Fibroblast of lung (primary cell): ENCODE data around the gene CYB561. TPM values are rescaled to one million over a fixed set of nuclear protein-coding genes. Genes with fewer than 3 reads are reported as not detected.

Experiments
- DNase-seq, 2 donors: peaks; one replicate each; pipeline versions ENCODE4 v3.0.0 to v3.0.0-alpha.2; 2010; ENCODE audit warnings: low read depth in 2 of 2
- H2AFZ ChIP-seq: 2 replicates; pipeline ENCODE4 v1.5.1; 2012; ENCODE audit warnings: low read length, control low read depth, inconsistent platforms
- H3K27ac ChIP-seq: 2 replicates; pipeline ENCODE4 v1.5.1; 2011; ENCODE audit warnings: low read length, control low read depth; ENCODE audit not compliant: insufficient read depth
- H3K27me3 ChIP-seq: 2 replicates; pipeline ENCODE4 v1.5.1; 2011; ENCODE audit warnings: mild to moderate bottlenecking, low read length; ENCODE audit not compliant: control insufficient read depth, insufficient read depth
- H3K36me3 ChIP-seq: 2 replicates; pipeline ENCODE4 v1.5.1; 2011; ENCODE audit warnings: low read length; ENCODE audit not compliant: control insufficient read depth, insufficient read depth
- H3K4me1 ChIP-seq: 2 replicates; pipeline ENCODE4 v1.5.1; 2011; ENCODE audit warnings: low read length; ENCODE audit not compliant: control insufficient read depth, insufficient read depth; ENCODE audit errors: extremely low read depth
- H3K4me2 ChIP-seq: 2 replicates; pipeline ENCODE4 v1.5.1; 2011; ENCODE audit warnings: low read length, control low read depth; ENCODE audit not compliant: insufficient read depth; ENCODE audit errors: extremely low read depth
- H3K4me3 ChIP-seq, 4 experiments: fragments of 200-600 bp in 1 of 4; sonication (generic) in 1 of 4; replicated peaks in 1 of 4; 2 replicates each; pipeline ENCODE4 v1.5.1; 2011 to 2016; ENCODE audit warnings: low read length in 4 of 4, low read depth in 3 of 4, mild to moderate bottlenecking in 3 of 4, control low read depth in 2 of 4, inconsistent platforms in 1 of 4, mixed read lengths in 1 of 4; ENCODE audit not compliant: insufficient read depth in 1 of 4; ENCODE audit errors: control extremely low read depth in 1 of 4
- H3K79me2 ChIP-seq: 2 replicates; pipeline ENCODE4 v1.5.1; 2012; ENCODE audit warnings: mild to moderate bottlenecking, low read length, inconsistent platforms; ENCODE audit not compliant: control insufficient read depth, insufficient read depth
- H3K9ac ChIP-seq: 2 replicates; pipeline ENCODE4 v1.5.1; 2011; ENCODE audit warnings: mild to moderate bottlenecking, low read length, control low read depth; ENCODE audit not compliant: insufficient read depth
- H3K9me3 ChIP-seq: 2 replicates; pipeline ENCODE4 v1.5.1; 2012; ENCODE audit warnings: low read depth, low read length; ENCODE audit not compliant: control insufficient read depth, insufficient read depth
- H4K20me1 ChIP-seq: 2 replicates; pipeline ENCODE4 v1.5.1; 2011; ENCODE audit warnings: low read length; ENCODE audit not compliant: control insufficient read depth, insufficient read depth; ENCODE audit errors: extremely low read depth
- CTCF ChIP-seq, 2 donors: IDR thresholded peaks in 1 of 2; conservative IDR thresholded peaks in 1 of 2; 1 replicate in 1 of 2; 2 replicates in 1 of 2; pipeline ENCODE4 v1.5.1; 2011 to 2012; ENCODE audit warnings: low read length in 2 of 2, control low read depth in 1 of 2, inconsistent platforms in 1 of 2, low read depth in 1 of 2, mild to moderate bottlenecking in 1 of 2
- EZH2 ChIP-seq: IDR thresholded peaks from 2 replicates; pipeline ENCODE4 v1.5.1; 2012; ENCODE audit warnings: low read length, control low read depth, mild to moderate bottlenecking; ENCODE audit errors: missing control alignments
- polyA plus RNA-seq, 2 donors: library from polyadenylated mRNA; depleted of rRNA in 1 of 2; stranded (reverse) in 1 of 2; unstranded in 1 of 2; fragments of >200 nt; gene quantifications; 2 replicates each; pipeline ENCODE4 v1.2.1, GENCODE V29; 2011 to 2012; ENCODE audit warnings: missing spikeins in 1 of 2
- total RNA-seq: library from RNA; depleted of rRNA; stranded (reverse); fragments of >200 nt; gene quantifications from 2 replicates; pipeline ENCODE4 v1.2.1, GENCODE V29; 2014

Gene CYB561
- total and polyA plus RNA-seq, 2 donors (not counting 1 experiment from before 2014, with no cell fraction given): 7.8 to 13.7 TPM

- no peak overlapping the region for H3K4me2 ChIP-seq
- H3K79me2 ChIP-seq: no peaks in the 10 kb centered on the region
- no peak overlapping the region for H3K27ac ChIP-seq
- H3K9me3 ChIP-seq: no peaks in the 10 kb centered on the region
- H3K4me3 ChIP-seq: no peak overlapping the region
- DNase-seq: no peak
- H3K27me3 ChIP-seq: peaks cover 8% of the 10 kb centered on the region
- H3K9ac ChIP-seq: no peak overlapping the region
- no peak overlapping the region for H2AFZ ChIP-seq
- H4K20me1 ChIP-seq: no peaks in the 10 kb centered on the region
- H3K36me3 ChIP-seq: no peaks in the 10 kb centered on the region
- H3K4me1 ChIP-seq: no peaks in the 10 kb centered on the region
- TF ChIP-seq EZH2 (no peak), CTCF (conservative IDR thresholded peaks at IDR 0.05 in 1 of 2, IDR thresholded peaks at IDR 0.05 in 1 of 2; ENCODE audit: low read depth in 1 of 2, low read length in 2 of 2) (no peak)
Observed at GRCh38 chr17:63486317-63487013, 40.4 kb upstream of the CYB561 start.

DNA sequence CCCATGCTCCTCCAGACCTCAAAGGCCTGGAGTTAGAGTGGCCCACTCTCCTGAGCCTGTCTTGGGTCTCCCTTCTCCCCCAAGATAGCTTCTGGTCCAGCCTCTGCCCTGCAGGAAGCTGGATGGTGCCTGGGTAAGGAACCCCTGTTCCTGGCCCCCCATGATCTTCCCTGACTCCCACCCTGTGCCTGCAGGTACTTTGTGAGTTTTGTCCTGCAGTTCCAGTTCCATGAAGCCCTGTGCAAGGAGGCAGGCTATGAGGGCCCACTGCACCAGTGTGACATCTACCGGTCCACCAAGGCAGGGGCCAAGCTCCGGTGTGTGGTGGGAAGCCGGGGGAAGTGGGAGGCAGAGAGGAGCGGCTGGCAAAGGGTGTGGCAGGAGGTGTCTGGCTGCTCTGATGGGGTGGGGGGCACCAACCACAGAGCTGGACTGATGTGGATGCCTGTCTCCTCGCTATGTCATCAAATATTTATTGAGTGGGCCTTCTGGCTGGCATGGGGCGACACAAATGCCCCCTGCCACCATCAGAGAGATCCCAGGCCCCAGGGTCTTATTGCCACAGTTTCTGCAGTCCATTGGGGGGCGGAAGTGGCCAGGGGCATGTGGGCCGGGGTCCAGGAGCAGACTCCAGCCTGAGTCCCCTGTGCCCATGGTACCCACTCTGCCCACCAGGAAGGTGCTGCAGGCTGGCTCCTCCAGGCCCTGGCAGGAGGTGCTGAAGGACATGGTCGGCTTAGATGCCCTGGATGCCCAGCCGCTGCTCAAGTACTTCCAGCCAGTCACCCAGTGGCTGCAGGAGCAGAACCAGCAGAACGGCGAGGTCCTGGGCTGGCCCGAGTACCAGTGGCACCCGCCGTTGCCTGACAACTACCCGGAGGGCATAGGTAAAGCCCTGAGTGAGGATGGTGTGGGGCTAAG lies 37.8 kb upstream of the CYB561 start:
- Histone ChIP-seq H3K9me3 (no peaks in the 10 kb centered on the region), H3K79me2 (no peaks in the 10 kb centered on the region), H2AFZ (no peak overlapping the region), H3K4me2 (no peak overlapping the region), H3K36me3 (no peaks in the 10 kb centered on the region), H3K27me3 (no peaks in the 10 kb centered on the region), H3K4me1 (no peaks in the 10 kb centered on the region), H3K4me3 (no peak overlapping the region), H4K20me1 (no peaks in the 10 kb centered on the region), H3K9ac (no peak overlapping the region), H3K27ac (no peak overlapping the region)
- no peak for DNase-seq
- TF ChIP-seq EZH2 (no peak), CTCF (conservative IDR thresholded peaks at IDR 0.05 in 1 of 2, IDR thresholded peaks at IDR 0.05 in 1 of 2; ENCODE audit: low read depth in 1 of 2, low read length in 2 of 2) (no peak)

GRCh38 chr17:63483038-63483437 lies 36.9 kb upstream of the CYB561 start:
- Histone ChIP-seq H3K36me3 (no peaks in the 10 kb centered on the region), H3K9ac (no peak overlapping the region), H3K79me2 (no peaks in the 10 kb centered on the region), H3K4me2 (no peak overlapping the region), H3K9me3 (no peaks in the 10 kb centered on the region), H3K4me3 (no peak overlapping the region), H3K4me1 (peaks cover 4% of the 10 kb centered on the region), H2AFZ (no peak overlapping the region), H4K20me1 (no peaks in the 10 kb centered on the region), H3K27ac (no peak overlapping the region), H3K27me3 (no peaks in the 10 kb centered on the region)
- DNase-seq: no peak
- TF ChIP-seq EZH2 (no peak), CTCF (conservative IDR thresholded peaks at IDR 0.05 in 1 of 2, IDR thresholded peaks at IDR 0.05 in 1 of 2; ENCODE audit: low read depth in 1 of 2, low read length in 2 of 2) (no peak)
